ENCODE data around the gene MRPS25.

MRPS25 gene

DNA sequence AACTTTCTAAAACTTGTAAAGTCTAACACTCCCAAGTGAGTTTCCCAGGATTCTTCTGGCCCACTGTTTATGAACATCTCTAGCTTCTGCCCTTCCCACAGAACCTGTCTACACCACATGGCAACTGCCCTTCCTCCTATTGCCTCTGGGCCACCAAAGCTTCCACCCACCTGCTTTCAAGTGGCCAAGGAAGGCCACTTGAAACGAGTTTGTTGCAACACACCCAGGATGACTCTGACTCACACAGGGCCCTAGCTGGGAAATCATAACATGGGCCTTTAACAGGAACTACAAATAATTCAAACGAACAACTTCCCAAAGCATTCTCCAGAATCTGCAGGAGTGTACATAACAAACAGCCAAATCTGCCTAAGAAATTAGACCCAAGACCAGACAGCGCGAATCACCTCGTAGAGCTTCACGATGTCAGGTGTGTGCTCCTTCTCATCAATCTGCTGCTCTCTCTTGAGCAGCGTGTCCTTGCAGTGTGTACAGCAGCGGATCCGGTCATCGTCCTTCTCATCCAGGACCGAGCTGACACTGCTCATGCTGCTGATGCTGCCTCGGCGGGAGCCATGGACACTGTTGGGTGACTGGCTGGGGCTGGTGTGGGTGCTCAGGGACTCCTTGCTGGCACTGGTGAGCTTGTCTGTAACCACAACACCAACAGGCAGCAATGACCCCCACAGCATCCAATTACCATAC lies 17.0 kb upstream of the MRPS25 start:
- TF ChIP-seq, protein P1, sequence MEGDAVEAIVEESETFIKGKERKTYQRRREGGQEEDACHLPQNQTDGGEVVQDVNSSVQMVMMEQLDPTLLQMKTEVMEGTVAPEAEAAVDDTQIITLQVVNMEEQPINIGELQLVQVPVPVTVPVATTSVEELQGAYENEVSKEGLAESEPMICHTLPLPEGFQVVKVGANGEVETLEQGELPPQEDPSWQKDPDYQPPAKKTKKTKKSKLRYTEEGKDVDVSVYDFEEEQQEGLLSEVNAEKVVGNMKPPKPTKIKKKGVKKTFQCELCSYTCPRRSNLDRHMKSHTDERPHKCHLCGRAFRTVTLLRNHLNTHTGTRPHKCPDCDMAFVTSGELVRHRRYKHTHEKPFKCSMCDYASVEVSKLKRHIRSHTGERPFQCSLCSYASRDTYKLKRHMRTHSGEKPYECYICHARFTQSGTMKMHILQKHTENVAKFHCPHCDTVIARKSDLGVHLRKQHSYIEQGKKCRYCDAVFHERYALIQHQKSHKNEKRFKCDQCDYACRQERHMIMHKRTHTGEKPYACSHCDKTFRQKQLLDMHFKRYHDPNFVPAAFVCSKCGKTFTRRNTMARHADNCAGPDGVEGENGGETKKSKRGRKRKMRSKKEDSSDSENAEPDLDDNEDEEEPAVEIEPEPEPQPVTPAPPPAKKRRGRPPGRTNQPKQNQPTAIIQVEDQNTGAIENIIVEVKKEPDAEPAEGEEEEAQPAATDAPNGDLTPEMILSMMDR (IDR thresholded peaks at IDR 0.05; ENCODE audit: insufficient read depth, low read length, poor library complexity, severe bottlenecking) = no peak
- peaks cover 44% of the 10 kb centered on the region for H3K36me3 ChIP-seq (ENCODE audit: control insufficient read depth, insufficient read depth, low read length)
- H3K4me3 ChIP-seq (replicated peaks; ENCODE audit: low read depth, low read length) = no peak overlapping the region
- no peak for DNase-seq (ENCODE audit: extremely low read depth, insufficient read length)
- no peaks in the 10 kb centered on the region for H3K27me3 ChIP-seq (replicated peaks; ENCODE audit: control insufficient read depth, insufficient read depth, low read length)

DNA sequence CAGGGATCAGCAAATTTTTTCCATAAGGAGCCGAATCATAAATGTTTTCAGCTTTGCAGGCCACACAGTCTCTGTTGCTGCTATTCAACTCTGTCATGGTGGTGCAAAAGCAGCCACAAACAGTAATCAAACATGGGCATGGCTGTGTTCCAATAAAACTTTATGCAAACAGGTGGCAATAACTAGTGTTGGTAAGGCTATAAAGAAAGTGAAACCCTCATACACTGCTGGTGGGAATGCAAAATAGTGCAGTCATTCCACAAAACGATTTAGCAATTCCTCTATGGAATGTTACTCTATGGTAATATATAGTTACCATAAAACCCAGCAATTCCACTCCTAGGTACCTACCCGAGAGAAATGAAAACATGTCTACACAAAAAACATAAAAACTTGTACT lies 14.0 kb upstream of the MRPS25 start:
- no peak for DNase-seq (ENCODE audit: extremely low read depth, insufficient read length)
- TF ChIP-seq, protein P1 (IDR thresholded peaks at IDR 0.05; ENCODE audit: insufficient read depth, low read length, poor library complexity, severe bottlenecking) = no peak
- peaks cover 47% of the 10 kb centered on the region for H3K36me3 ChIP-seq (ENCODE audit: control insufficient read depth, insufficient read depth, low read length)
- H3K4me3 ChIP-seq (replicated peaks; ENCODE audit: low read depth, low read length) = no peak overlapping the region
- no peaks in the 10 kb centered on the region for H3K27me3 ChIP-seq (replicated peaks; ENCODE audit: control insufficient read depth, insufficient read depth, low read length)

DNA sequence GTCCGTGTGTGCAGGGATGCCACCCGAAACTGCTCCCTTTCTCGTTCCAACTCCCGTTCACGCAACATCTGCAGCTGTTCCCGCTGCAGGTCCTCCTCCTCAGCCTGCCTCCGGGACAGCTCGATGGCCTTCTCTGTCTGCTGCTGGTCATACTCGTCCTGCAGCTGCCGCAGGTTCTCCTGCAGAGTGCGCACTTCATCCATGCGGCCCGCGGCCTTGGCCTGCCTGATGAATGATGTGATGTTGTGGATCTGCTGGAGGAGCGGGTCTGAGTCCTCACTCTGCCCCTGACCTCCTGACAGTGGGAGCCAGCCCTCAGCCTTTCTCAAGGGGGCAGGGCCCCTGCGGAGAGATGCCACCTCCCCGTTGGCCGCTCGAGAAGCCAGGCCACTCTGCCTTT lies 9.4 kb upstream of the MRPS25 start:
- no peaks in the 10 kb centered on the region for H3K27me3 ChIP-seq (replicated peaks; ENCODE audit: control insufficient read depth, insufficient read depth, low read length)
- H3K36me3 ChIP-seq (ENCODE audit: control insufficient read depth, insufficient read depth, low read length) = peaks cover 30% of the 10 kb centered on the region
- H3K4me3 ChIP-seq (replicated peaks; ENCODE audit: low read depth, low read length) = no peak overlapping the region
- TF ChIP-seq, protein P1 (IDR thresholded peaks at IDR 0.05; ENCODE audit: insufficient read depth, low read length, poor library complexity, severe bottlenecking) = no peak
- DNase-seq (ENCODE audit: extremely low read depth, insufficient read length) = no peak

DNA sequence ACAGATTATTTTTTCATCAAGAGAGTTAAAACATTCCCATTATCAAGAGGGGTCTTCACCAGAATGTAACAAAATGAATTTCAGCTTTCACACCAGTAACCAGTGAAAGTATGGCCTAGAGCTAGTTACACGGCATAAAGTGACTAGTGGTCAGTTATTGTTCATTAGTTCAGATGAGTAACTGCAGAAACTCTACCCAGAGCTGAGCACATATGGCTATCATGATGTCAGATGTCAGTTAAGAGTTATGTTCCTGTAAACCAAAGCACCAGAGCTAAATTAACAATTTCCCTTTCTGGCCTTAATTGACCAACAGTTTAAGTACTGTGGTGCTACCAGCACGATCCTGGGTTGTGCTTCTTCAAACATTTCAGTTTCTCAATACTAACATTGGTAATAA lies 6.6 kb upstream of the MRPS25 start:
- TF ChIP-seq, protein P1 (IDR thresholded peaks at IDR 0.05; ENCODE audit: insufficient read depth, low read length, poor library complexity, severe bottlenecking) = no peak
- DNase-seq (ENCODE audit: extremely low read depth, insufficient read length) = no peak
- peaks cover 20% of the 10 kb centered on the region for H3K36me3 ChIP-seq (ENCODE audit: control insufficient read depth, insufficient read depth, low read length)

DNA sequence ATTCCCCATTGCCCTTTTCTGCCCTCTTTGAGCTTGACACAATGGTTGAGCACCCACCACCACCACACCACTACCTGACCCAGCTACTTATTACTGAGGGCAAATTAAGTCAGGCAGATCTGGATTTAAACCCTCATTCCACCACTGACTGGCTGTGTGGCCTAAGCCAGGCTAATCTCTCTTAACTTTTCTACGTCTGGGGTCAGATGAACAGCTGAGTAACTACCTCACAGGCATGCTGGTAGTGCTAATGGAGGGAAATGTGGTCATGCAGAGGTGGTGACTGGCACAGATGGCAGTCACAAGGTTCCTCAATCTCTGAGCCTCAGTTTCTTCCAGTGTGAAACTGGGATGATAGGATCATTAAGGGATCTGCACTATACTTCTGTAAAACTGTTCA lies 4.3 kb upstream of the MRPS25 start:
- DNase-seq (ENCODE audit: extremely low read depth, insufficient read length) = no peak
- TF ChIP-seq, protein P1 (IDR thresholded peaks at IDR 0.05; ENCODE audit: insufficient read depth, low read length, poor library complexity, severe bottlenecking) = no peak
- Histone ChIP-seq H3K27me3 (replicated peaks; ENCODE audit: control insufficient read depth, insufficient read depth, low read length) (no peaks in the 10 kb centered on the region), H3K4me3 (replicated peaks; ENCODE audit: low read depth, low read length) (no peak overlapping the region), H3K36me3 (ENCODE audit: control insufficient read depth, insufficient read depth, low read length) (peaks cover 15% of the 10 kb centered on the region)

More for the DNA sequence above, 6.6 kb upstream of the MRPS25 start:
- no peaks in the 10 kb centered on the region for H3K27me3 ChIP-seq (replicated peaks; ENCODE audit: control insufficient read depth, insufficient read depth, low read length)
- no peak overlapping the region for H3K4me3 ChIP-seq (replicated peaks; ENCODE audit: low read depth, low read length)

DNA sequence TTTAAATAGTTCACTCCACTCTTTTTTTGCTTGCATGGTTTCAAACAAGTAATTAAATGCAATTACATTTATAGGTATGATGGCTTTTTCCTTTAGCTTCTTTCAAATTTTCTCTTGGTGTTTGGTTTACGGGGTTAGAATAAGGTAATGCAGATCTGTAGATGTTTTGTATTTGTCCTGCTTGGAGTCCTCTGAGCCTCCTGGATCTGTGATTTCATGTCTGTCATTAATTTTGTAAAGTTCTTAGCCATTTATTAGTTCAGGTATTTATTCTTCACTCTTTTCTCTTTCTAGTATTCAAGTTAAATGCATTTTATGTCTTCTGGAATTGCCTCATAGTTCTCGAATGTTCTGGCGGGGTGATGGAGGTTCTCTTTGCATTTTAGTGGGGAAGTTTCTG lies 1.4 kb upstream of the MRPS25 start:
- H3K27me3 ChIP-seq (replicated peaks; ENCODE audit: control insufficient read depth, insufficient read depth, low read length) = no peaks in the 10 kb centered on the region
- no peak overlapping the region for H3K4me3 ChIP-seq (replicated peaks; ENCODE audit: low read depth, low read length)
- no peak for DNase-seq (ENCODE audit: extremely low read depth, insufficient read length)
- TF ChIP-seq, protein P1 (IDR thresholded peaks at IDR 0.05; ENCODE audit: insufficient read depth, low read length, poor library complexity, severe bottlenecking) = no peak
- H3K36me3 ChIP-seq (ENCODE audit: control insufficient read depth, insufficient read depth, low read length) = no peaks in the 10 kb centered on the region; the same call in 1 of the 2 replicates
